Measurements from ENCODE around the gene PAF1. TPM values are rescaled to one million over a fixed set of nuclear protein-coding genes. Genes with fewer than 3 reads are reported as not detected.

Gene PAF1
- total and polyA plus RNA-seq, 2 donors from 2014 or later = 37.1 to 54.0 TPM

- no peak overlapping the region for H3K27ac ChIP-seq (ENCODE audit: low read depth in 2 of 2, low read length in 2 of 2)
Observed at GRCh38 chr19:39425744-39426143, 34.8 kb upstream of the PAF1 start.

GRCh38 chr19:39424934-39425333 is 34.0 kb upstream of the PAF1 start:
- Histone ChIP-seq H3K4me3 (ENCODE audit: low read length in 3 of 3) (no peak overlapping the region), H3K9ac (ENCODE audit: low read length in 3 of 3) (no peak overlapping the region), H3K27me3 (ENCODE audit: control insufficient read depth, insufficient read depth, low read length) (no peaks in the 10 kb centered on the region), H3K36me3 (ENCODE audit: control insufficient read depth in 2 of 3, insufficient read depth in 3 of 3, low read length in 3 of 3) (peaks cover 0 to 3% (median 0%) of the 10 kb centered on the region in 3 donors), H3K27ac (ENCODE audit: low read depth in 2 of 2, low read length in 2 of 2) (no peak overlapping the region), H3K4me1 (ENCODE audit: control insufficient read depth in 2 of 3, insufficient read depth in 2 of 3, low read depth in 1 of 3, low read length in 3 of 3) (peaks cover 0 to 5% (median 3%) of the 10 kb centered on the region in 3 donors), H3K9me3 (ENCODE audit: control insufficient read depth in 2 of 3, insufficient read depth in 1 of 3, low read length in 3 of 3) (no peaks in the 10 kb centered on the region)
- no peak for TF ChIP-seq CTCF (IDR thresholded peaks at IDR 0.05; ENCODE audit: borderline replicate concordance, extremely low read depth, insufficient read depth)
- FAIRE-seq (no peak), DNase-seq (no peak)
- intact Hi-C loops (cut with DNase I) = no loop called here

More at GRCh38 chr19:39425744-39426143, 34.8 kb upstream of the PAF1 start:
- Histone ChIP-seq H3K9me3 (ENCODE audit: control insufficient read depth in 2 of 3, insufficient read depth in 1 of 3, low read length in 3 of 3) (no peaks in the 10 kb centered on the region), H3K4me1 (ENCODE audit: control insufficient read depth in 2 of 3, insufficient read depth in 2 of 3, low read depth in 1 of 3, low read length in 3 of 3) (peaks cover 0 to 5% (median 3%) of the 10 kb centered on the region in 3 donors), H3K4me3 (ENCODE audit: low read length in 3 of 3) (no peak overlapping the region), H3K27me3 (ENCODE audit: control insufficient read depth, insufficient read depth, low read length) (no peaks in the 10 kb centered on the region), H3K9ac (ENCODE audit: low read length in 3 of 3) (no peak overlapping the region), H3K36me3 (ENCODE audit: control insufficient read depth in 2 of 3, insufficient read depth in 3 of 3, low read length in 3 of 3) (no peaks in the 10 kb centered on the region)
- intact Hi-C loops (cut with DNase I) = no loop called here
- no peak for FAIRE-seq
- DNase-seq = no peak
- TF ChIP-seq CTCF (IDR thresholded peaks at IDR 0.05; ENCODE audit: borderline replicate concordance, extremely low read depth, insufficient read depth) = no peak

- no peak for DNase-seq
Observed at GRCh38 chr19:39423258-39424086, 32.6 kb upstream of the PAF1 start.

More at GRCh38 chr19:39423258-39424086, 32.6 kb upstream of the PAF1 start:
- TF ChIP-seq CTCF (IDR thresholded peaks at IDR 0.05; ENCODE audit: borderline replicate concordance, extremely low read depth, insufficient read depth) = no peak
- Histone ChIP-seq H3K4me1 (ENCODE audit: control insufficient read depth in 2 of 3, insufficient read depth in 2 of 3, low read depth in 1 of 3, low read length in 3 of 3) (peaks cover 0 to 2% (median under 1%) of the 10 kb centered on the region in 3 donors), H3K9me3 (ENCODE audit: control insufficient read depth in 2 of 3, insufficient read depth in 1 of 3, low read length in 3 of 3) (no peaks in the 10 kb centered on the region), H3K9ac (ENCODE audit: low read length in 3 of 3) (no peak overlapping the region), H3K36me3 (ENCODE audit: control insufficient read depth in 2 of 3, insufficient read depth in 3 of 3, low read length in 3 of 3) (peaks cover 0 to 8% (median 2%) of the 10 kb centered on the region in 3 donors), H3K4me3 (ENCODE audit: low read length in 3 of 3) (no peak overlapping the region), H3K27me3 (ENCODE audit: control insufficient read depth, insufficient read depth, low read length) (no peaks in the 10 kb centered on the region), H3K27ac (ENCODE audit: low read depth in 2 of 2, low read length in 2 of 2) (no peak overlapping the region)
- no peak for FAIRE-seq
- intact Hi-C loops (cut with DNase I) = no loop called here

All from kidney (tissue), 14 donors.